Thyroid gland (tissue), 4 donors: ENCODE data around the gene RASA3. TPM values are rescaled to one million over a fixed set of nuclear protein-coding genes. Genes with fewer than 3 reads are reported as not detected.

Experiments used
- DNase-seq, 2 donors: peaks; one replicate each; pipeline ENCODE4 v3.0.0-alpha.2; 2019
- H3K27ac ChIP-seq, 3 donors: fragments of 200-600 bp; sonication (generic); 1 replicate in 2 of 3; 2 replicates in 1 of 3; pipeline ENCODE4 v1.5.1; 2016 to 2019; ENCODE audit warnings: mild to moderate bottlenecking in 1 of 3, moderate library complexity in 1 of 3
- H3K27me3 ChIP-seq: fragments of 200-600 bp; sonication (generic); one replicate; pipeline ENCODE4 v1.5.1; 2019
- H3K36me3 ChIP-seq, 2 donors: fragments of 200-600 bp; sonication (generic); one replicate each; pipeline ENCODE4 v1.5.1; 2016 to 2019
- H3K4me1 ChIP-seq, 2 donors: fragments of 200-600 bp; sonication (generic); one replicate each; pipeline ENCODE4 v1.5.1; 2017 to 2019
- H3K4me3 ChIP-seq, 3 donors: fragments of 200-600 bp; sonication (generic); replicated peaks in 1 of 3; 1 replicate in 2 of 3; 2 replicates in 1 of 3; pipeline ENCODE4 v1.5.1; 2016; ENCODE audit warnings: mild to moderate bottlenecking in 1 of 3
- H3K9me3 ChIP-seq: fragments of 200-600 bp; sonication (generic); one replicate; pipeline ENCODE4 v1.5.1; 2017
- CTCF ChIP-seq, 6 experiments: fragments of 200-600 bp in 3 of 6; fragments of 450-650 bp in 3 of 6; sonication (generic) in 3 of 6; IDR thresholded peaks; one replicate each; pipeline ENCODE4 v1.5.1; 2016 to 2019; ENCODE audit warnings: antibody characterized with exemption in 6 of 6, mild to moderate bottlenecking in 2 of 6, inconsistent platforms in 1 of 6, moderate library complexity in 1 of 6
- POLR2A ChIP-seq, 2 donors: fragments of 450-650 bp; IDR thresholded peaks; one replicate each; pipeline ENCODE4 v1.6.1; 2017; ENCODE audit warnings: antibody characterized with exemption in 2 of 2, mild to moderate bottlenecking in 2 of 2, moderate library complexity in 1 of 2
- WGBS, 2 donors: methylation state at CpG; one replicate each; pipeline ENCODE4 v1.1.5; 2017; 5-methylcytosine and 5-hydroxymethylcytosine counted together
- intact Hi-C: fragments of 100-400 bp; cut with DNase I; formaldehyde crosslinking; loops from one replicate; pipeline ENCODE4 v1.15.1; 2023
- total RNA-seq, 4 donors: library from RNA; depleted of rRNA; stranded (reverse); fragments of >200 nt; gene quantifications; one replicate each; pipeline ENCODE4 v1.2.3, GENCODE V29; 2016

The RASA3 gene
- total RNA-seq, 4 donors from 2014 or later, result 22.3 to 32.3 (median 25.5) TPM

- 84 to 89% methylated on average over 25 to 43 of the region's 46 CpGs for WGBS, 2 donors
- Histone ChIP-seq H3K9me3 (no peaks in the 10 kb centered on the region), H3K27me3 (no peaks in the 10 kb centered on the region), H3K4me1 (peaks cover 20 to 38% of the 10 kb centered on the region in 2 donors), H3K4me3 (no peak overlapping the region), H3K27ac (peak overlapping the region; percentile 58 to 81 (median 80)), H3K36me3 (no peaks in the 10 kb centered on the region)
- intact Hi-C loops, result no loop called here
- TF ChIP-seq POLR2A (IDR thresholded peaks at IDR 0.05) (no peak), CTCF (IDR thresholded peaks at IDR 0.05) (no peak)
- no peak for DNase-seq
Measured at GRCh38 chr13:114001331-114002008, 131.0 kb downstream of the RASA3 start.

- H3K27me3 ChIP-seq, result no peaks in the 10 kb centered on the region
- H3K4me1 ChIP-seq, result peaks cover 20 to 38% of the 10 kb centered on the region in 2 donors
- H3K27ac ChIP-seq, result peak overlapping the region; percentile 65 to 81 (median 80)
- no peaks in the 10 kb centered on the region for H3K9me3 ChIP-seq
- peaks cover 0 to 5% of the 10 kb centered on the region in 2 donors for H3K36me3 ChIP-seq
- intact Hi-C loops, result no loop called here
- DNase-seq, result peak; percentile 67 to 69
- no peak for TF ChIP-seq CTCF (IDR thresholded peaks at IDR 0.05)
- peak in 1 of 2 donors; percentile 20 for TF ChIP-seq POLR2A (IDR thresholded peaks at IDR 0.05)
- no peak overlapping the region for H3K4me3 ChIP-seq
- WGBS, 2 donors, result 61 to 63% methylated on average over 26 of the region's 26 CpGs
Measured at GRCh38 chr13:114000151-114001040, 132.0 kb downstream of the RASA3 start.

GRCh38 chr13:113999618-113999910, 132.9 kb downstream of the RASA3 start:
- Histone ChIP-seq H3K4me1 (peaks cover 20 to 38% of the 10 kb centered on the region in 2 donors), H3K4me3 (no peak overlapping the region), H3K36me3 (peaks cover 0 to 5% of the 10 kb centered on the region in 2 donors), H3K9me3 (no peaks in the 10 kb centered on the region), H3K27ac (peak overlapping the region; percentile 24 to 71 (median 27)), H3K27me3 (no peaks in the 10 kb centered on the region)
- intact Hi-C loops, result no loop called here
- WGBS, 2 donors, result 82% methylated on average over 2 of the region's 10 CpGs; no CpG with 5 or more reads in 1 of the 2 donors
- TF ChIP-seq POLR2A (IDR thresholded peaks at IDR 0.05) (no peak), CTCF (IDR thresholded peaks at IDR 0.05) (no peak)
- no peak for DNase-seq

- peaks cover 20 to 38% of the 10 kb centered on the region in 2 donors for H3K4me1 ChIP-seq
- no peaks in the 10 kb centered on the region for H3K27me3 ChIP-seq
- intact Hi-C loops, result no loop called here
- no peak for TF ChIP-seq CTCF (IDR thresholded peaks at IDR 0.05)
- no peak for TF ChIP-seq POLR2A (IDR thresholded peaks at IDR 0.05)
- H3K4me3 ChIP-seq, result no peak overlapping the region
- peak overlapping the region; percentile 27 to 71 (median 45) for H3K27ac ChIP-seq
- H3K36me3 ChIP-seq, result peaks cover 0 to 5% of the 10 kb centered on the region in 2 donors
- DNase-seq, result peak; percentile 44 to 61
- H3K9me3 ChIP-seq, result no peaks in the 10 kb centered on the region
- WGBS, 2 donors, result 65 to 72% methylated on average over 36 to 42 of the region's 42 CpGs
Measured at GRCh38 chr13:113998781-113999617, 133.4 kb downstream of the RASA3 start.
